ENCODE results near the gene CADPS. TPM values are rescaled to one million over a fixed set of nuclear protein-coding genes. Genes with fewer than 3 reads are reported as not detected.

CADPS gene
- total and polyA plus RNA-seq, 4 donors, result 0.13 to 0.99 (median 0.75) TPM; not detected in 1

GRCh38 chr3:62655056-62655690 lies 220.0 kb downstream of the CADPS start:
- no peak overlapping the region for H3K4me3 ChIP-seq (ENCODE audit: low read length in 2 of 2)
- no peak overlapping the region for H3K27ac ChIP-seq (ENCODE audit: low read depth in 1 of 2, low read length in 2 of 2)
- ATAC-seq (ENCODE audit: low FRiP score), result no peak
- H3K36me3 ChIP-seq (ENCODE audit: control insufficient read depth in 1 of 2, insufficient read depth in 2 of 2, low read length in 1 of 2), result no peaks in the 10 kb centered on the region
- no peaks in the 10 kb centered on the region for H3K4me1 ChIP-seq (ENCODE audit: control insufficient read depth in 1 of 2, insufficient read depth in 2 of 2, low read length in 2 of 2)
- peaks cover 3% of the 10 kb centered on the region for H3K9me3 ChIP-seq (ENCODE audit: control insufficient read depth, low read length)
- no peak for DNase-seq
- intact Hi-C loops (cut with DNase I), result no loop called here
- no peaks in the 10 kb centered on the region for H3K27me3 ChIP-seq (ENCODE audit: control insufficient read depth in 1 of 2, insufficient read depth in 2 of 2, low read length in 1 of 2)
- 8 to 14% methylated on average over 2 of the region's 2 CpGs for WGBS, 2 donors

GRCh38 chr3:62653796-62654195 lies 221.4 kb downstream of the CADPS start:
- peaks cover 3% of the 10 kb centered on the region for H3K9me3 ChIP-seq (ENCODE audit: control insufficient read depth, low read length)
- H3K4me1 ChIP-seq (ENCODE audit: control insufficient read depth in 1 of 2, insufficient read depth in 2 of 2, low read length in 2 of 2), result no peaks in the 10 kb centered on the region
- no peak for ATAC-seq (ENCODE audit: low FRiP score)
- peaks cover 0 to 1% of the 10 kb centered on the region in 2 donors for H3K27me3 ChIP-seq (ENCODE audit: control insufficient read depth in 1 of 2, insufficient read depth in 2 of 2, low read length in 1 of 2)
- no peaks in the 10 kb centered on the region for H3K36me3 ChIP-seq (ENCODE audit: control insufficient read depth in 1 of 2, insufficient read depth in 2 of 2, low read length in 1 of 2)
- no peak overlapping the region for H3K4me3 ChIP-seq (ENCODE audit: low read length in 2 of 2)
- 53 to 58% methylated on average over 7 of the region's 7 CpGs for WGBS, 2 donors
- no peak overlapping the region for H3K27ac ChIP-seq (ENCODE audit: low read depth in 1 of 2, low read length in 2 of 2)
- DNase-seq, result no peak
- intact Hi-C loops (cut with DNase I), result no loop called here

- no peak for ATAC-seq (ENCODE audit: low FRiP score)
- no peak for DNase-seq
- Histone ChIP-seq H3K4me3 (ENCODE audit: low read length in 2 of 2) (no peak overlapping the region), H3K27me3 (ENCODE audit: control insufficient read depth in 1 of 2, insufficient read depth in 2 of 2, low read length in 1 of 2) (peaks cover 0 to 3% of the 10 kb centered on the region in 2 donors), H3K27ac (ENCODE audit: low read depth in 1 of 2, low read length in 2 of 2) (no peak overlapping the region), H3K36me3 (ENCODE audit: control insufficient read depth in 1 of 2, insufficient read depth in 2 of 2, low read length in 1 of 2) (no peaks in the 10 kb centered on the region), H3K9me3 (ENCODE audit: control insufficient read depth, low read length) (no peaks in the 10 kb centered on the region), H3K4me1 (ENCODE audit: control insufficient read depth in 1 of 2, insufficient read depth in 2 of 2, low read length in 2 of 2) (no peaks in the 10 kb centered on the region)
- WGBS, 2 donors, result 71 to 86% methylated on average over 1 of the region's 1 CpG
- intact Hi-C loops (cut with DNase I), result no loop called here
Measured at GRCh38 chr3:62647711-62648110, 227.5 kb downstream of the CADPS start.

GRCh38 chr3:62644493-62644892 lies 230.7 kb downstream of the CADPS start:
- ATAC-seq (ENCODE audit: low FRiP score), result no peak
- WGBS, 2 donors, result 91% methylated on average over 1 of the region's 1 CpG
- intact Hi-C loops (cut with DNase I), result no loop called here
- peaks cover 0 to 3% of the 10 kb centered on the region in 2 donors for H3K27me3 ChIP-seq (ENCODE audit: control insufficient read depth in 1 of 2, insufficient read depth in 2 of 2, low read length in 1 of 2)
- H3K27ac ChIP-seq (ENCODE audit: low read depth in 1 of 2, low read length in 2 of 2), result no peak overlapping the region
- no peaks in the 10 kb centered on the region for H3K9me3 ChIP-seq (ENCODE audit: control insufficient read depth, low read length)
- DNase-seq, result no peak
- H3K4me3 ChIP-seq (ENCODE audit: low read length in 2 of 2), result no peak overlapping the region
- no peaks in the 10 kb centered on the region for H3K36me3 ChIP-seq (ENCODE audit: control insufficient read depth in 1 of 2, insufficient read depth in 2 of 2, low read length in 1 of 2)
- no peaks in the 10 kb centered on the region for H3K4me1 ChIP-seq (ENCODE audit: control insufficient read depth in 1 of 2, insufficient read depth in 2 of 2, low read length in 2 of 2)

- intact Hi-C loops (cut with DNase I), result no loop called here
- no peak for DNase-seq
- WGBS, 2 donors, result 57 to 60% methylated on average over 2 of the region's 2 CpGs
- no peak for ATAC-seq (ENCODE audit: low FRiP score)
- H3K27me3 ChIP-seq (ENCODE audit: control insufficient read depth in 1 of 2, insufficient read depth in 2 of 2, low read length in 1 of 2), result peaks cover 0 to 4% of the 10 kb centered on the region in 2 donors
- H3K27ac ChIP-seq (ENCODE audit: low read depth in 1 of 2, low read length in 2 of 2), result no peak overlapping the region
- no peaks in the 10 kb centered on the region for H3K9me3 ChIP-seq (ENCODE audit: control insufficient read depth, low read length)
- no peaks in the 10 kb centered on the region for H3K4me1 ChIP-seq (ENCODE audit: control insufficient read depth in 1 of 2, insufficient read depth in 2 of 2, low read length in 2 of 2)
- no peaks in the 10 kb centered on the region for H3K36me3 ChIP-seq (ENCODE audit: control insufficient read depth in 1 of 2, insufficient read depth in 2 of 2, low read length in 1 of 2)
- no peak overlapping the region for H3K4me3 ChIP-seq (ENCODE audit: low read length in 2 of 2)
Measured at GRCh38 chr3:62638316-62638715, 236.9 kb downstream of the CADPS start.

GRCh38 chr3:62636235-62636826 lies 238.9 kb downstream of the CADPS start:
- H3K4me3 ChIP-seq (ENCODE audit: low read length in 2 of 2), result no peak overlapping the region
- H3K36me3 ChIP-seq (ENCODE audit: control insufficient read depth in 1 of 2, insufficient read depth in 2 of 2, low read length in 1 of 2), result no peaks in the 10 kb centered on the region
- no peak for DNase-seq
- WGBS, 2 donors, result 58 to 66% methylated on average over 4 of the region's 4 CpGs
- no peak overlapping the region for H3K27ac ChIP-seq (ENCODE audit: low read depth in 1 of 2, low read length in 2 of 2)
- H3K4me1 ChIP-seq (ENCODE audit: control insufficient read depth in 1 of 2, insufficient read depth in 2 of 2, low read length in 2 of 2), result no peaks in the 10 kb centered on the region
- intact Hi-C loops (cut with DNase I), result no loop called here
- H3K9me3 ChIP-seq (ENCODE audit: control insufficient read depth, low read length), result no peaks in the 10 kb centered on the region
- peaks cover 0 to 4% of the 10 kb centered on the region in 2 donors for H3K27me3 ChIP-seq (ENCODE audit: control insufficient read depth in 1 of 2, insufficient read depth in 2 of 2, low read length in 1 of 2)
- no peak for ATAC-seq (ENCODE audit: low FRiP score)

- intact Hi-C loops (cut with DNase I), result no loop called here
- Histone ChIP-seq H3K36me3 (ENCODE audit: control insufficient read depth in 1 of 2, insufficient read depth in 2 of 2, low read length in 1 of 2) (no peaks in the 10 kb centered on the region), H3K9me3 (ENCODE audit: control insufficient read depth, low read length) (no peaks in the 10 kb centered on the region), H3K4me1 (ENCODE audit: control insufficient read depth in 1 of 2, insufficient read depth in 2 of 2, low read length in 2 of 2) (no peaks in the 10 kb centered on the region), H3K27ac (ENCODE audit: low read depth in 1 of 2, low read length in 2 of 2) (no peak overlapping the region), H3K27me3 (ENCODE audit: control insufficient read depth in 1 of 2, insufficient read depth in 2 of 2, low read length in 1 of 2) (peaks cover 0 to 2% of the 10 kb centered on the region in 2 donors), H3K4me3 (ENCODE audit: low read length in 2 of 2) (no peak overlapping the region)
- no peak for DNase-seq
- 36 to 40% methylated on average over 11 of the region's 11 CpGs for WGBS, 2 donors
- ATAC-seq (ENCODE audit: low FRiP score), result no peak
Measured at GRCh38 chr3:62632510-62633294, 242.5 kb downstream of the CADPS start.

- no peak for ATAC-seq (ENCODE audit: low FRiP score)
- Histone ChIP-seq H3K36me3 (ENCODE audit: control insufficient read depth in 1 of 2, insufficient read depth in 2 of 2, low read length in 1 of 2) (no peaks in the 10 kb centered on the region), H3K4me1 (ENCODE audit: control insufficient read depth in 1 of 2, insufficient read depth in 2 of 2, low read length in 2 of 2) (no peaks in the 10 kb centered on the region), H3K9me3 (ENCODE audit: control insufficient read depth, low read length) (no peaks in the 10 kb centered on the region), H3K27me3 (ENCODE audit: control insufficient read depth in 1 of 2, insufficient read depth in 2 of 2, low read length in 1 of 2) (peaks cover 0 to 1% of the 10 kb centered on the region in 2 donors), H3K4me3 (ENCODE audit: low read length in 2 of 2) (no peak overlapping the region), H3K27ac (ENCODE audit: low read depth in 1 of 2, low read length in 2 of 2) (no peak overlapping the region)
- WGBS, 2 donors, result 69 to 80% methylated on average over 2 of the region's 2 CpGs
- intact Hi-C loops (cut with DNase I), result no loop called here
- DNase-seq, result no peak
Measured at GRCh38 chr3:62631488-62631887, 243.7 kb downstream of the CADPS start.

- no peaks in the 10 kb centered on the region for H3K9me3 ChIP-seq (ENCODE audit: control insufficient read depth, low read length)
- intact Hi-C loops (cut with DNase I), result no loop called here
- no peak for ATAC-seq (ENCODE audit: low FRiP score)
- no peak overlapping the region for H3K4me3 ChIP-seq (ENCODE audit: low read length in 2 of 2)
- no peaks in the 10 kb centered on the region for H3K27me3 ChIP-seq (ENCODE audit: control insufficient read depth in 1 of 2, insufficient read depth in 2 of 2, low read length in 1 of 2)
- H3K27ac ChIP-seq (ENCODE audit: low read depth in 1 of 2, low read length in 2 of 2), result no peak overlapping the region
- DNase-seq, result no peak
- H3K4me1 ChIP-seq (ENCODE audit: control insufficient read depth in 1 of 2, insufficient read depth in 2 of 2, low read length in 2 of 2), result no peaks in the 10 kb centered on the region
- H3K36me3 ChIP-seq (ENCODE audit: control insufficient read depth in 1 of 2, insufficient read depth in 2 of 2, low read length in 1 of 2), result no peaks in the 10 kb centered on the region
Measured at GRCh38 chr3:62630664-62631063, 244.6 kb downstream of the CADPS start.

All from aorta (tissue), 5 donors.